ENCODE data around the gene BRPF3. TPM values are rescaled to one million over a fixed set of nuclear protein-coding genes. Genes with fewer than 3 reads are reported as not detected.

BRPF3 gene
- total RNA-seq, 1 donor from 2014 or later = 24.1 TPM

DNA sequence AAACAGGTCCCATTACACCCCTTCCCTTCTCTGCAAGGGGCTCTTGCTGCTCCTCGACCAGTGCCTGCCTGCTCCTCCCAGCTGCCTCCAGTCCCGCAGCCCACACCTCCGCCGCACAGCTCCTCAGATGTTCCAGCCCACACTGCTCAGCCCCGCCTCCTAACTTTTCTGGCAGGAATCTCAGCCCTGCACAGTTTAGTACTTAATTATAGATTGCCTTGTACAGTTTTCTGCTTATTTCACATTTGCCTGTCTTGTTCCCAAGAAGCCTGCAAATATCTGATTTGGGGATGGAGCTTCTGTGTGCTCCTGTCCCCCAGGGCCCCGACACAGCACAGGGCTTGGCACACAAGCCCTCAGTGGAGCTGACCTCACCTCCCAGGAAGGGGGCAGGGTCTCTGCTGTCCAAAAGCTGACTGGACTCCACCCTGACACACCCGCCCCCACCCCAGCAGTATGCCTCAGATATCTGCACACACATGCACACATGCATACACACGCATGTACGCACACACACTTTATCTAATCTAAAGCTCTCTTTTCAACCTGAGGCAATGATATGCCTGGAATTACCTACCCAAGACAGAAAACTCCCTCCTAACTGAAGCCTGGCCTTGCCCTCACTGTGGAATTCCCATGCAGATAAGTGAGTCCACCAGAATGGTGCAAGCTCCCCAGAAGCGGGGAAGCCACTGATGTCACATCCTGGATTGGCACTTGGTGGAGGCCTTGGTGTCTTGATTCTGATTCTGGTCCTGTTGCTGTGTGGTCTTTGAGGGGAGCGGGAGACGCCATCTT lies 72.1 kb downstream of the BRPF3 start:
- no peaks in the 10 kb centered on the region for H3K36me3 Mint-ChIP-seq (ENCODE audit: low read depth)
- peaks cover 8% of the 10 kb centered on the region for H3K27me3 Mint-ChIP-seq (ENCODE audit: low read depth)
- no peak overlapping the region for H3K27ac Mint-ChIP-seq
- DNase-seq (ENCODE audit: low spot score) = no peak
- intact Hi-C loops (cut with micrococcal nuclease) = no loop called here
- no peak overlapping the region for H3K4me3 Mint-ChIP-seq (ENCODE audit: low read depth)
- H3K4me1 Mint-ChIP-seq (ENCODE audit: low read depth) = no peaks in the 10 kb centered on the region
- H3K9me3 Mint-ChIP-seq = peaks cover 4% of the 10 kb centered on the region

DNA sequence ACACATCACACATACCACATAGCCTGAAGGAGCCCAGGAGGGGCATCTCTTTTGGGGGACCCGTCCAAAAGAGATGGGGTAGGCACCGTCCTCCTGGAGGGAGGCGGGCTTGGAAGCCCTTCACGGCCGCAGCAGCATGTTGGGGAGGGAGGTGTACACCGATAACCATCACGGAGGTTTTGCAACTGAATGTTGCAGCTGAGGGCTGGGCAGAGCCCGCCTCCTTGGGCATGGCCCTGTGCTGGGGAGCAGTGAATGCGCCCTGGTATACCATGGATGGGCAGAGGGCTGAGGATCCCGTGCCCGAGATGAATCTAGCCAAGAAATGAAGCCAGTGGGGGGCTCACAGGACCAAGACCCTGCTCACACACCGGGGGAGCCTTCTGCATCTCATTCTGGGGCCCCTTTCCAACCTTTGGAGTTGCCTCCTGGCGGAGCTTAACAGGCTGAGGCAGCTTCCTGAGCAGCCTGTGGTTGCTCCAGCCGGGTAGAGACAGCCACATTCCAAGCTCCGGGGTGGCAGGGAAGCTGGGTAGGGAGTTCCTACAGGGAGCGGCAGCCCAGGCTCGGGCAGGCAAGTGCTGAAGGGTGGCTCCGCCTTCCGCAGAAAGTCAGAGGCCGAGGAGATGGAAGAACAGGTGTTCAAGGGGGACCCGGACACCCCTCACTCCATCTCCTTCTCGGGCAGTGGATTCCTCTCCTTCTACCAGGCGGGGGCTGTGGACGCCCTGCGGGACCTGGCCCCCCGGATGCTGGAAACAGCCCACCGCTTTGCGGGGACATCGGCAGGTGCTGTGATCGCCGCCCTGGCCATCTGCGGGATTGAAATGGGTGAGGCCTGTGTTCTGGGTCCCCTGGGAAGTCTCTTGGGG lies 73.5 kb downstream of the BRPF3 start, which contains the start of gene PNPLA1:
TSS of gene PNPLA1 (plus strand) at position 227 of the 872 bp plus-strand sequence. CDS start at position 627, 400 bp downstream.
- no peak for DNase-seq (ENCODE audit: low spot score)
- Mint-ChIP-seq H3K27ac (no peak within 1 kb of the TSS), H3K27me3 (ENCODE audit: low read depth) (peaks cover 10% of the 10 kb centered on the region), H3K36me3 (ENCODE audit: low read depth) (no peaks in the 10 kb centered on the region), H3K4me3 (ENCODE audit: low read depth) (no peak within 1 kb of the TSS), H3K9me3 (peaks cover 4% of the 10 kb centered on the region), H3K4me1 (ENCODE audit: low read depth) (no peaks in the 10 kb centered on the region)
- intact Hi-C loops (cut with micrococcal nuclease) = no loop called here

DNA sequence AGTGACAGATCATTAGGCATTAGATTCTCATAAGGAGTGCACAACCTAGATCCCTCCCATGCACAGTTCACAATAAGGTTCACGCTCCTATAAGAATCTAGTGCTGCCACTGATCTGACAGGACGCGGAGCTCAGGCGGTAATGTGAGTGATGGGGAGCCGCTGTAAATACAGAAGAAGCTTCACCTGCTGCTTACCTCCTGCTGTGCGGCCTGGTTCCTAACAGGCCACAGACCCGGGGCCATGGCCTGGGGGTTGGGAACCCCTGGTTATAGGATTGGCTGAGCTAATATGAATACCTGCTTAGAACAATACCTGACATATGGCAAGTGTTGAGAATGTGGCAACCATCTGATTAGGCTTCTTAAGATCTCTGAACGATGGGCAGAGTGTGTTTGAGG lies 75.7 kb downstream of the BRPF3 start:
- intact Hi-C loops (cut with micrococcal nuclease) = no loop called here
- Mint-ChIP-seq H3K4me1 (ENCODE audit: low read depth) (no peaks in the 10 kb centered on the region), H3K27ac (no peak overlapping the region), H3K27me3 (ENCODE audit: low read depth) (peaks cover 20% of the 10 kb centered on the region), H3K36me3 (ENCODE audit: low read depth) (no peaks in the 10 kb centered on the region), H3K4me3 (ENCODE audit: low read depth) (no peak overlapping the region), H3K9me3 (no peaks in the 10 kb centered on the region)
- no peak for DNase-seq (ENCODE audit: low spot score)

DNA sequence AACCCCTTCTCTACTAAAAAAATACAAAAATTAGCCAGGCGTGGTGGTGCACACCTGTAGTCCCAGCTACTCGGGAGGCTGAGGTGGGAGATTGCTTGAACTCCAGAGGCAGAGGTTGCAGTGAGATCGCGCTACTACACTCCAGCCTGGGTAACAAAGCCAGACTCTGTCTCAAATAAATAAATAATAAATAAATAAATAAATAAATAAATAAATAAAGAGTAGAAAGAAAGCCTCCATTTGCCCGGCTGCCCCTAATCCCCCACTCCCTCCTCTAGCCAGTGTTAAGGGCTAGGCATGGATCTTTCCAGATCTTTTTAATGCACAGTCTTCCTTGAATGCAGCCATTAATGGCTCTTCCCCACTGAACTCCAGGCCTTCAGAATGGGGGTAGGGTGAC lies 76.5 kb downstream of the BRPF3 start:
- peaks cover 23% of the 10 kb centered on the region for H3K27me3 Mint-ChIP-seq (ENCODE audit: low read depth)
- no peak overlapping the region for H3K4me3 Mint-ChIP-seq (ENCODE audit: low read depth)
- DNase-seq (ENCODE audit: low spot score) = no peak
- intact Hi-C loops (cut with micrococcal nuclease) = no loop called here
- no peaks in the 10 kb centered on the region for H3K9me3 Mint-ChIP-seq
- H3K27ac Mint-ChIP-seq = no peak overlapping the region
- H3K36me3 Mint-ChIP-seq (ENCODE audit: low read depth) = no peaks in the 10 kb centered on the region
- no peaks in the 10 kb centered on the region for H3K4me1 Mint-ChIP-seq (ENCODE audit: low read depth)

DNA sequence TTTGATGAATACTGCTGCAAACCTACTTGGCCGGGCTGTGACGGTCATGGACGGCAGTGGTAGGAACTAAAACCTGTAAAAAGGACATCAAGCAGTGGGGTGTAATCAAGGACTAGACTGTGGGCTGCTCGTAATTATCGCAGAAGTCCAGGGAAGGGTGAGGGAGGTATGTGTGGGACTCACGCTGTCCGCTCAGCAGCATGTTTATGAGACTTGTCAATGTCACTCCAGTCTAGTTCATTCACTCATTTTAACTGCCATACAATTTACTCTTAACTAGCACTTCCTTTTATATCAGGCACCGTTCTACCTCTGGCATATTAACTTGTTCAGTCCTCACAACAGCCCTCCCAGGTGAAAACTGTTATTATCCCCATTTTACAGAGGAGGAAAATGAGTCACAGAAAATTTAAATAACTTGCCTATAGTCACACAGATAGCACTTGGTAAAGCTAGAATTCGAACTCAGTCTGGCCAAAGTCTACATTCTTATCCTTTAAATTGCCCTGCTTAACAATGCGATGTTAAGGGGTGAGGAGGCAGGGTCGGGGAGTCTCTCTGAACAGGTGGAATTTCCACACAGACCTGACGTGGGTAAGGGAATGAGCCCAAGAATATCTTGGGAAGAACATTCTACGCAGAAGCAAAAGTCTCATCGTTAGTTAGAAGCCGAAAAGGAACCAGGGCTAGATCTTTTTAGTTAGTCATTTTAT lies 77.4 kb downstream of the BRPF3 start:
- Mint-ChIP-seq H3K27ac (no peak overlapping the region), H3K9me3 (no peaks in the 10 kb centered on the region), H3K4me1 (ENCODE audit: low read depth) (no peaks in the 10 kb centered on the region), H3K27me3 (ENCODE audit: low read depth) (peaks cover 29% of the 10 kb centered on the region), H3K4me3 (ENCODE audit: low read depth) (no peak overlapping the region), H3K36me3 (ENCODE audit: low read depth) (no peaks in the 10 kb centered on the region)
- DNase-seq (ENCODE audit: low spot score) = no peak
- intact Hi-C loops (cut with micrococcal nuclease) = no loop called here

DNA sequence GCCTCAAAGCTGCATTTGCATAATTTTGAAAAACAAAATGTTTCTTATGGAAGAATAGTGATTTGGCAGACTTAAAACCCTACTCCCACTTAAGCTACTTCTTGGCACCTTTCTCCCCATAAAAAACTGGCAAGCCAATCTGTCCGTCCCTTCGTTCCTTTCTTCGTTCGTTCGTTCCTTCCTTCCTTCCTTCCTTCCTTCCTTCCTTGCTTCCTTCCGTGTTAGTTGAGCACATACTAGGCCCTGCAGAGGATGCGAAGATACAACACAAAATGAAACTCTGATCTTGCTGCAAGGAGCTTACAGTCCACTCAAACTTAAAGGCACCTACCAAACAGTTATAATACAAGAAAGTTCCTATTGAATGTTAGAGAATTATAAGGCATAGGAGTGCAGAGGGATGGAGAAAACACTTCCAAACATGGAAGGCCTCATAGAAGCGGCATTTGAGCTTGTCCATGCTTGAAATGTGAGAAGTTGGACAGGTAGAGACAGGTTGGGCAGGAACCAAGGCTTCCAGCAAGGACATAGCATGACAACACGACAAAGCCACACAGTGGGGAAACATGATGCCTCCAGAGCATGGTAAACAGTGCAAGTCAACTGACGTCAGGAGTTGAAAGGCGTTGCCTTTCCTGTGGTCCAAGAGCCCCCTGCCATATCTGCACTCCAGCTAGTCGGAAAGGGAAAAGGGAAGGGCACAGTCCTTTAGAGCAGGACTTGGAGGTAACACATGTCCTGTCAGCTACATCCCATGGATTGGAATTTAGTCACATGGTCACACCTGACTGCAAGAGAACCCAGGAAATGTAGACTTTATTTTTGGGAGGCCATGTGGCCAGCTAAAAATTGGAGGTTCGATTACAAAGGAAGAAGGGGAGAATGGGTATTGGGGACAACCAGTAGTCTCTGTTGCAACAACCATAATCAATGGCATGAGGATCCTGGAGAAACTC lies 80.3 kb downstream of the BRPF3 start:
- DNase-seq (ENCODE audit: low spot score) = no peak
- H3K27ac Mint-ChIP-seq = no peak overlapping the region
- no peaks in the 10 kb centered on the region for H3K9me3 Mint-ChIP-seq
- intact Hi-C loops (cut with micrococcal nuclease) = no loop called here
- no peaks in the 10 kb centered on the region for H3K4me1 Mint-ChIP-seq (ENCODE audit: low read depth)
- H3K4me3 Mint-ChIP-seq (ENCODE audit: low read depth) = no peak overlapping the region
- H3K36me3 Mint-ChIP-seq (ENCODE audit: low read depth) = no peaks in the 10 kb centered on the region
- peaks cover 36% of the 10 kb centered on the region for H3K27me3 Mint-ChIP-seq (ENCODE audit: low read depth)

DNA sequence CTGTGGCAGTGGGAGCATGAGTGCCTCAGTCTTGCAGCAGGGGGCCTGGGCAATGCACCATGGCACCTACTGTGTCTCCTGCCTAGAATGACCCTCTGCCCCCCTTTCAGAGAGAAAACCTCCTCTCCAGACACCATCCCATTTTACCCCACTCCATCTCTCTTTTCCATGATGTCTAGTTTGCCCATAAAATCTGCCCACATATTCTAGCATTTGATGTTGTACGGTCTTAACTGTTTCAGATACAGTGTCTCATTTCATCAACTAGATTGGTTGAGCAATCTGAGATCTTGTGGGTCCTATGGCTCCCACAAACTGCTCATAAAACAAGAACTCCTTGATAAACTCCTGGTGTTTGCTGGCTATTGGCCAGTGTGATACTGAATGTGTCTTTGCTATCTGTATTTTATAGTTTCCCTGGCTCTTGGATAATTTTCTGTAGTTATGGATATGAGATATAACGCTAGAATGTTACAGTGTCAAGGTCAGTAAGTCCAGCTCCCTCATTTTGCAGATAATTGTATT lies 81.5 kb downstream of the BRPF3 start:
- H3K27ac Mint-ChIP-seq = no peak overlapping the region
- H3K27me3 Mint-ChIP-seq (ENCODE audit: low read depth) = peaks cover 40% of the 10 kb centered on the region
- H3K9me3 Mint-ChIP-seq = no peaks in the 10 kb centered on the region
- no peaks in the 10 kb centered on the region for H3K4me1 Mint-ChIP-seq (ENCODE audit: low read depth)
- H3K4me3 Mint-ChIP-seq (ENCODE audit: low read depth) = no peak overlapping the region
- H3K36me3 Mint-ChIP-seq (ENCODE audit: low read depth) = no peaks in the 10 kb centered on the region
- DNase-seq (ENCODE audit: low spot score) = no peak
- intact Hi-C loops (cut with micrococcal nuclease) = no loop called here

DNA sequence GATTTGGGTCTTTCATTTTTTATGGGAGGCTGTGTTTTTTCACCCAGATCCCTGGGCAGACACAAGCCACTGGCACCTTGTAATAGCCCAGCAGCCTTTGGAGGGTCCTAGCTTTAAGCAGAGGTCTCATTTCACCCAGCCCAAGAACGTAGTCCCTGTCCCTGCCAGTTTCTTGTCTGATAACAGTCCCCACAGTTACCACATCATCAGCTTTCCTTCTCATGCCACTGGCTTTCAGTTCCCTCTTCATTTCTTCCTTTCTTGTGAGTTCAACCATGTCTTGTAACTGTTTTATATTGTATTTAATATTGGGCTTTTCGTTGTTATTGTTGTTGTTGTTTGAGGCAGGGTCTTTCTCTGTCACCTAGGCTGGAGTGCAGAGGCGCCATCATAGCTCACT lies 83.9 kb downstream of the BRPF3 start:
- Mint-ChIP-seq H3K36me3 (ENCODE audit: low read depth) (no peaks in the 10 kb centered on the region), H3K4me3 (ENCODE audit: low read depth) (no peak overlapping the region), H3K27ac (no peak overlapping the region), H3K4me1 (ENCODE audit: low read depth) (no peaks in the 10 kb centered on the region), H3K27me3 (ENCODE audit: low read depth) (peaks cover 51% of the 10 kb centered on the region), H3K9me3 (no peaks in the 10 kb centered on the region)
- DNase-seq (ENCODE audit: low spot score) = no peak
- intact Hi-C loops (cut with micrococcal nuclease) = no loop called here

DNA sequence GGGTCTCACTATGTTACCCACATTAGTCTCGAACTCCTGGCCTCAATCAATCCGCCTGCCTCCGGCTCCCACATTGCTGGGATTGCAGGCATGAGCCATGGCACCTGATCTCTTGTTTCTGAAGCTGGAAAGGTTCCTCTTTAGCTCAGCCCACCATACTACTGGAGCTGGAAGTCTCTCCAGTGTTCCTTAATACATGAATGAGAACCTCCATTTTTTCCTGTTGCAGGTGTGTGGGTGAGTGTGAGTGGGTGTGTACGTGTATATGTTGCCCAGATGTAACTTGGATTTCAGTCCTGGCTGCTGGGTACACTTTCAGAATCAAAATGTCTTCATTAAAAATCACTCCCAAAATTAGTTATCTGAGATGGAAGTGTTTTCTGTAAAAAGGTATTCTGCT lies 84.4 kb downstream of the BRPF3 start:
- Mint-ChIP-seq H3K4me3 (ENCODE audit: low read depth) (no peak overlapping the region), H3K9me3 (no peaks in the 10 kb centered on the region), H3K27ac (no peak overlapping the region), H3K27me3 (ENCODE audit: low read depth) (peaks cover 52% of the 10 kb centered on the region), H3K4me1 (ENCODE audit: low read depth) (peaks cover 3% of the 10 kb centered on the region), H3K36me3 (ENCODE audit: low read depth) (no peaks in the 10 kb centered on the region)
- intact Hi-C loops (cut with micrococcal nuclease) = no loop called here
- no peak for DNase-seq (ENCODE audit: low spot score)

All from activated T-helper 2 cell treated with anti-CD3 and anti-CD28 coated beads, Interferon-gamma antibody, Interleukin-2, Interleukin-4, amounts not matched to agents 10 μg/mL and 5 μg/mL and 100 μg/mL, durations not matched to agents 14 hours and 24 hours and 36 hours (primary cell).